A673 (cell line): ENCODE results near the gene RTEL1.

Source experiments
- EZH2 ChIP-seq: fragments of 200-600 bp; sonication (generic); IDR thresholded peaks from 2 replicates; pipeline ENCODE4 v1.6.1; 2017; ENCODE audit warnings: borderline replicate concordance, low read depth, mild to moderate bottlenecking, mixed read lengths, antibody characterized with exemption, low read length; ENCODE audit not compliant: poor library complexity, severe bottlenecking
- TF ChIP-seq, protein P1 (sequence below): fragments of 300-800, 200-600 bp; sonication (generic); conservative IDR thresholded peaks from 2 replicates; pipeline ENCODE4 v1.5.1; 2017; ENCODE audit warnings: low read depth, mild to moderate bottlenecking, antibody characterized with exemption, low read length, moderate library complexity, mixed read lengths

DNA sequence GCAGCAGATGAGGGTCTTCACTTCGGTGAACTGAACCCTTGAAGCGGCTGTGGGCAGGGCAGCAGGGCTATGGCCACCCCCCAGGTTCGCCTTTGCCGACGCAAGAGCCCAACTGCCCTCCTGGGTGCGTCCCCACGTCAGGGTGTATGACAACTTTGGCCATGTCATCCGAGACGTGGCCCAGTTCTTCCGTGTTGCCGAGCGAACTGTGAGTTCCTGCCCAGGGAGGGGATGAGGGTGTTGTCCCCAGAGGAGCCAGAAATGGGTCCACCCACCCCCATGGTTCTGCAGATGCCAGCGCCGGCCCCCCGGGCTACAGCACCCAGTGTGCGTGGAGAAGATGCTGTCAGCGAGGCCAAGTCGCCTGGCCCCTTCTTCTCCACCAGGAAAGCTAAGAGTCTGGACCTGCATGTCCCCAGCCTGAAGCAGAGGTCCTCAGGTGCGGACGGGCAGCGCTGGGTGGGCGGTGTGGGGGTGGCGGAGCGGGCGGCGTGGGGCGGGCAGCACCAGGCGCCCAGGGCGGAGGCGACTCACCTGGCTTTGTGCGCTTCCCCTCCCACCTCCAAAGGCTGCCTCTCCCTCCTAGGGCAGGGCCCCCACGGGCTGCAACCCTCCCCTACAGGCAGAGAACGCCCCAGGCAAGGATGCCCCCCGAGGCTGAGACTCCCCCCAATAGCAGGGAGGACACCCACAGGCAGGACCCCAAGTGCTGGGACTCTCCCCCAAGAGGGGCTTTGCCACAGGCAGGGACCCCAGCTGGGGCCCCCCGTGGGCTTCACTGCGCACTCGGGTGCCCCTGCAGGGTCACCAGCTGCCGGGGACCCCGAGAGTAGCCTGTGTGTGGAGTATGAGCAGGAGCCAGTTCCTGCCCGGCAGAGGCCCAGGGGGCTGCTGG lies 32.1 kb downstream of the RTEL1 start:
- TF ChIP-seq EZH2: no peak
- TF ChIP-seq, protein P1, sequence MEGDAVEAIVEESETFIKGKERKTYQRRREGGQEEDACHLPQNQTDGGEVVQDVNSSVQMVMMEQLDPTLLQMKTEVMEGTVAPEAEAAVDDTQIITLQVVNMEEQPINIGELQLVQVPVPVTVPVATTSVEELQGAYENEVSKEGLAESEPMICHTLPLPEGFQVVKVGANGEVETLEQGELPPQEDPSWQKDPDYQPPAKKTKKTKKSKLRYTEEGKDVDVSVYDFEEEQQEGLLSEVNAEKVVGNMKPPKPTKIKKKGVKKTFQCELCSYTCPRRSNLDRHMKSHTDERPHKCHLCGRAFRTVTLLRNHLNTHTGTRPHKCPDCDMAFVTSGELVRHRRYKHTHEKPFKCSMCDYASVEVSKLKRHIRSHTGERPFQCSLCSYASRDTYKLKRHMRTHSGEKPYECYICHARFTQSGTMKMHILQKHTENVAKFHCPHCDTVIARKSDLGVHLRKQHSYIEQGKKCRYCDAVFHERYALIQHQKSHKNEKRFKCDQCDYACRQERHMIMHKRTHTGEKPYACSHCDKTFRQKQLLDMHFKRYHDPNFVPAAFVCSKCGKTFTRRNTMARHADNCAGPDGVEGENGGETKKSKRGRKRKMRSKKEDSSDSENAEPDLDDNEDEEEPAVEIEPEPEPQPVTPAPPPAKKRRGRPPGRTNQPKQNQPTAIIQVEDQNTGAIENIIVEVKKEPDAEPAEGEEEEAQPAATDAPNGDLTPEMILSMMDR: no peak
